WI38 (cell line): ENCODE data around the gene NBPF11.
"Not testable (repeated sequence)": the region's sequence is repeated elsewhere in the genome, so short reads cannot be mapped to it uniquely, and the experiment has no call there.

ENCODE experiments used
- H3K4me3 ChIP-seq: 2 replicates; pipeline ENCODE4 v1.5.1; 2011; ENCODE audit warnings: low read depth, mild to moderate bottlenecking, control low read depth, low read length

NBPF11 gene

DNA sequence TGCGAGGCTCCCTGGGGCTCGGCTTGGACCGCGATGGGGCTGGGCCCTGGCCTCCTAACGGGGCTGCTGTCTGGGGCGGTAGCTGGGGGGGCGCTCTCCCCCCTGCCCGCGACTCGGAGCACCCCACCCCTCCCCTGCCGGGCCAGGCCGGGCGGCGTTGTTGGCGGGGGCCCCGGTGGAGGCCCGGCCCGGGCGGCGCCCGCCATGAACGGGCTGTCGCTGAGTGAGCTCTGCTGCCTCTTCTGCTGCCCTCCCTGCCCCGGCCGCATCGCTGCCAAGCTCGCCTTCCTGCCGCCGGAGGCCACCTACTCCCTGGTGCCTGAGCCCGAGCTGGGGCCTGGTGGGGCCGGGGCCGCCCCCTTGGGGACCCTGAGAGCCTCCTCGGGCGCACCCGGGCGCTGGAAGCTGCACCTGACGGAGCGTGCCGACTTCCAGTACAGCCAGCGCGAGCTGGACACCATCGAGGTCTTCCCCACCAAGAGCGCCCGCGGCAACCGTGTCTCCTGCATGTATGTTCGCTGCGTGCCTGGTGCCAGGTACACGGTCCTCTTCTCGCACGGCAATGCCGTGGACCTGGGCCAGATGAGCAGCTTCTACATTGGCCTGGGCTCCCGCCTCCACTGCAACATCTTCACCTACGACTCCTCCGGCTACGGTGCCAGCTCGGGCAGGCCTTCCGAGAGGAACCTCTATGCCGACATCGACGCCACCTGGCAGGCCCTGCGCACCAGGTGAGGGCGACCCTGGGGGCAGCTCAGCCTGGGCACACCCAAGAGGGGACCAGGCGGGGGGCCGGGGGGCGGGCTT is 5.7 kb downstream of the NBPF11 start:
- not testable (repeated sequence) for H3K4me3 ChIP-seq

DNA sequence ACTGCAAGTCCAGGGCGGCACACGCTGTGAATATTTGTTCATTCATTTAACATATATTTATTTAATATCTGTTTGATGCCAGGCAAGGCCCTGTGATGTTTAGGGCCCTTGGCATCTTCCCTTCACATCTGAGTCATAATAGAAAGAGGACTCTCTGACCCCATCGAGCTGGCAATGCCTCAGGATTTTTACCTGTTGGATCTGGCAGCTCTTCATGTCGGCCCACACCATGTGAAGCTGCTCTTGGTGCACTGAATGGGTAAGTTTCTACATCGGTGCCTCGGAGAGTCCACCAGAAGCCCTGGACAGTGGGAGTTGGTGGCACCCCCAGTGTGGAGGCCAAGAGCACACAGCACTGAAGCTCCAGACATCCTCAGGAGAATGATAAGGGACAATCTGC is 8.9 kb downstream of the NBPF11 start:
- H3K4me3 ChIP-seq = not testable (repeated sequence)

DNA sequence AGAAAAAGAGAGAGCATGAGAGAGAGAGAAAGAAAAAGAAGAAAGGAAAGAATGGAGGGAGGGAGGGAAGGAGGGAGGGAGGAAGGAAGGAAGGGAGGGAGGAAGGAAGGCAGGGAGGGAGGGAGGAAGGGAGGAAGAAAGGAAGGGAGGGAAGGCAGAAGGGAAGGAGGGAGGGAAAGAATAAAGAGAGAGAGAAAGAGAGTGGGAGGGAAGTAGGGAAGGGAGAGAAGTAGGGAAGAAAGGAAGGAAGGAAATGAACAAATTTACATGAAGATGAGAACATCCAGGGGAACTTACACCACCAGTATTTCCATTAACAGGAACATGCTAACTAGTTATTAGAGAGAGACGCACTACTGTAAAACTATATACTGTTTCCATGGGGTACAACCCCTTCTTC is 10.1 kb downstream of the NBPF11 start:
- not testable (repeated sequence) for H3K4me3 ChIP-seq

DNA sequence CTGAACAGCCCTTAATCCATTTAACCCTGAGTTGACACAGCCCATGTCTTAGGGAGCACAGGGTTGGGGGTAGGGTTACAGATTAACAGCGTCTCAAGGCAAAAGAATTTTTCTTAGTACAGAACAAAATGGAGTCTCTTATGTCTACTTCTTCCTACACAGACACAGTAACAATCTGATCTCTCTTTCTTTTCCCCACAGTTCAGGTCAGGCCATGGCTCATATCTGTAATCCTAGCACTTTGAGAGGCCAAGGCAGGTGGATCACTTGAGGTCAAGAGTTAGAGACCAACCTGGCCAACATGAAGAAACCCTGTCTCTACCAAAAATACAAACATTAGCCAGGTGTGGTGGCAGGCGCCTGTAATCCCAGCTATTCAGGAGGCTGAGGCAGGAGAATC is 13.5 kb downstream of the NBPF11 start:
- not testable (repeated sequence) for H3K4me3 ChIP-seq

DNA sequence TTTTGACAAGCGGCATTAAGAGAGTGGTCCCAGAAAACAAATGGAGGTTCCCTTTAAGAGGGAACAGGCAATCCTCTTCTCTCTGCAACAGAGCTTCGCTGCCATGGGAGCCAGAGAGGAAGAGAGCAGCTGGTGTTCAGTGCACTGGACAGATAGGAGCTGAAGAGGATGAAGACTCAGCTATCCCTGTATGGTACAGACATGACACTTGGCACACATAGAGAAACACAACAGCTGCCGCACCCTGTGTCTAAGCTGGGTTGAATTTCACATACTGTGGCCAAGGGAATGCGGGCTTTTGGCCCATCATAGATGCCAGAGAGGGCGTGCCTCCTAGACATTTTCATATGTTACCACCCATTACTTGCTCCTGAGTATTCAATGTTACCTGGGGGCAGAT is 29.7 kb downstream of the NBPF11 start:
- H3K4me3 ChIP-seq = not testable (repeated sequence)

DNA sequence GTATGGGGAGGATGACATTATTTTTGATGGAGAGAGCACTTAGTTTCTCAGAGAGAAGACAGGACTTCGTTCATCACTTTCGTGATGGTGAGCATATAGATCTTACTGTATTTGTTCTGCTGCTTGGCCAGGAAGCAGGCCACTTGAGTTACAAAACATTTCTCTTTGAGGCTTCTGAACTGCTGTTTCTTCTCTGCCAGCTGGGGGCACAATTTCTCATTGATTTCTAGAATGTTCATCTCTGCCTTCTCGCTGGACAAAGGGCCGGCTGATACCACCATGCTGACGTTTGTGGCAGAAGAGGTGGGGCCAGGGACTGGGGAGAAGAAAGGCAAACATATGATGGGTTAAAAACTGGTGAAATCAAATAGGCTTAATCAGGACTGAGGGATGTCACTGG is 31.7 kb downstream of the NBPF11 start:
- H3K4me3 ChIP-seq = not testable (repeated sequence)

DNA sequence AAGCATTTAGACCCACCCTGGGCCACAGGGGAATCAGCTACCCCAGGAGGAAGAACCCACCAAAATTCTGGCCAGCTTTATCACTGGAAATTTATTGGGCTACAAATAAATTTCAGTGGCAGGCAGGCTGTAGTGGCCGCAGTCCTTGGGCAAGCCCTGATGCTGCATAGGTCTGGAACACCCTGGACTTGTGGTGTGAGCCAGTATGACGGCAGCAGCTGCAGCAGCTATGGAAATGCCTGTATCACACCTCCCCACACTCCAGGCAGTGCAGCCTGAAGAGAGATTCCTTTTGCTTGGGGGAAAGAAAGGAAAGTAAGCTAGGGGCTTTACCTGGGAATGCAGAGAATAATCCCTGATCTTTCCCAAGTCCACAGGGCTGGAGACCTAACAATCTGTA is 56.3 kb downstream of the NBPF11 start:
- not testable (repeated sequence) for H3K4me3 ChIP-seq

DNA sequence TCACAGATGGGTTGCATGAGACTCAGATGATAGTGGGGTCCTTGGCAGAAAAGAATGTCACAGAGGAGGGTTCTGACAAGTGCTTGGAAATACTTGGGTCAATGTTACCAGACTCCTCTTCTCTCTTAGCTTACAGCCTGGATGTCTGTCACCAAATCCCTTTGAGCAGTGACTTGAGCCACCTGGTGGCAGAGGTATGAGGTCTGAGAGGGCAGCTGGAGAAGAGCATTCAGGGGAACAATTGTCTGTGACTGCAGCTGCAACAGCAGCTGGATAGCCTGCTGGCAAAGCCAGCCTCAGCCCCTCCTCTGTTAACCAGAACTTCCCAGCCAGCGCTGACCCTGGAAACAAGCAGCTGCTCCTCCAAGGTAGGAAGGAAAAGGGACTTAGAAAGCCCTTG is 65.9 kb downstream of the NBPF11 start:
- not testable (repeated sequence) for H3K4me3 ChIP-seq

DNA sequence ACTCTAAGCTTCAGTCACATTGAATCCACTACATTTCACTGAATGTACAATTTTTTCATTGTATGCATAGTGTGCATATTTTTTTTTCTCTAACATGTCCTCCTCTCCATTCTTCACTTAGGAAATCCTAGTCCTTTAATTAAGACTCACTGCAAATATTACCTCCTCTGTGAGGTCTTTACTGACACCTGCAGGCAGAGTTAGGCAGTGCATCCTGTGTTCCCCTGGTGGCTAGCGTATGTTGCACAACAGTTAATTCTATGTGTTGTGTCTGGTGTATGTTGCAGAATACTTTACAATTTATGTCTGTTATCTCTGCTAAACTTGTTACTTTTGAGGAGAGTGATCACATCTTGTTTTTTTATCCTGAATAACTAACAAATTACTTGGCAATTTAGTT is 70.9 kb downstream of the NBPF11 start:
- H3K4me3 ChIP-seq = not testable (repeated sequence)

DNA sequence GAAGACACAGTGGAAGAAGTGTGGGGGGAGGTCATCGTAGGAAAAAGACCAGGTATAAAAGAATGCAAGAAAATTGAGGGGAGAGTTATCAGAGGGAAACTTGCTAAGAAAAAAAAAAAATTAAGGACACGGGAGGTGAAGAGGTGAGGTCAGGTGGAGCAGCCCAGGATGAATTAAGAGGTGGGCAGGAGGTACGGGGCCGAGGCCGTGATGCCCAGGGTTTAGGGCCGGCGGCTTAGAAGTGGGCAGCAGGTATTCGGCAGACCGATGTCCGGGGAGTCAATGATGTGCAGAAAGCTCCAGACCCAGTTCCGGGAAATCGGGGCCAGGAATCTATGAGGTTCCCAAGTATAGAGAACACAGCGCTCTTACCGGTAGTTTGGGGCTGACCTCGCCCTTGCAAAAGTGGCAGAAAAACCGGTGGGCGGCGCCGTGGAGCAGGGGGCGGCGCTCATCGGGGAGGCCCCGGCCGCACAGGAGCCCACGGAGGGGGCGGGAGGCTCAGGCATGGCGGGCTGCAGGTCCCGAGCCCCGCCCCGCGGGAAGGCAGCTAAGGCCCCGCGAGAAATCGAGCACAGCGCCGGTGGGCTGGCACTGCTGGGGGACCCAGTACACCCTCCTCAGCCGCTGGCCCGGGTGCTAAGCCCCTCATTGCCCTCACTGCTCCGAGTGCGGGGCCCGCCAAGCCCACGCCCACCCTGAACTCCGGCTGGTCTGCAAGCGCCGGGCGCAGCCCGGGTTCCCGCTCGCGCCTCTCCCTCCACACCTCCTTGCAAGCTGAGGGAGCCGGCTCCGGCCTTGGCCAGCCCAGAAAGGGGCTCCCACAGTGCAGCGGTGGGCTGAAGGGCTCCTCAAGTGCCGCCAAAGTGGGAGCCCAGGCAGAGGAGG is 73.2 kb downstream of the NBPF11 start:
- H3K4me3 ChIP-seq = not testable (repeated sequence)

DNA sequence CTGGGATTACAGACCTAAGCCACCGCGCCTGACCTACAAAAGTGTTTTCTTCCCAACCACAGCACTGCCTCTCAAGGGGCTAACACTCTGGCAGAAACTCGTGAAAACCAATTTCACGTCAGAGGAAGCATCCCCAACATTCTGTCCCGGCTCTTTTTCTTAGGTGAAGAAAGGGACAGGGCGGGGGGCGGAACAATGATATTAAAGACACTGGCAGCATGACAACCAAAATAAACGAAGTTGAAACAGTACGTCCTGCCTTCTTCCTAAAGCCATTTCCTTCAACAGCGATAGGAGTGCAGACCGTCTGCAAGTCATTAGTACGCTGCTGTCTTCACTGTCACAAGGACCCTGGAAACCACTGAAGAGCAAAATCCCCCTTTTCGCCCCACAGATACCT is 74.0 kb downstream of the NBPF11 start:
- not testable (repeated sequence) for H3K4me3 ChIP-seq

DNA sequence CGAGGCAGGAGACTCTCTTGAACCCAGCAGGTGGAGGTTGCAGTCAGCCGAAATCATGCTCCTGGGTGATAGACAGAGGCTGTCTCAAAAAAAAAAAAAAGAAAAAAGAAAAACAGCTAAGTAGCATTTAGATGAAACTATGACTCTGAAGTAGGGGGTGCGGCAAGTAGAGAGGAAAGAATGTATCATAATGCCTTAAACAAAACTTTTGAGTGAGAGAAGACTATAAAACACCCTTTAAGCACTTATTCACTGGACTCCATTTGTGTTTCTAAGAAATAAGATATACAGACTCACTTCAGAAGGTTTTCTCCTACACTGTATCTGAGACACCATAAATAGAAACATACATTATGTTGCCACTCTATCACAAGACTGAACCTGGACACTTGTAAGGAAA is 74.6 kb downstream of the NBPF11 start:
- not testable (repeated sequence) for H3K4me3 ChIP-seq

DNA sequence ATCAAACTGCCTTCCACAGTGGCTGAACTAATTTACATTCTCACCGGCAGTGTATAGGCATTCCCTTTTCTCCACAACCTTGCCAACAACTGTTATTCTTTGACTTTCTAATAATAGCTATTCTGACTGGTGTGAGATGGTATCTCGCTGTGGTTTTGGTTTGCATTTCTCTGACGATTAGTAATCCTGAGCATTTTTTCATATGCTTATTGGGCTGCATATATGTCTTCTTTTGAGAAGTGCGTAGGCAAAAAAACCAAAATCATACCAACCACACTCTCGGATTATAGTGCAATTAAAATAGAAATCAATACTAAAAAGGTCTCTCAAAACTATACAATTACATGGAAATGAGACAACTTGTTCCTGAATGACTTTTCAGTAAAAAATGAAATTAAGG is 78.7 kb downstream of the NBPF11 start:
- not testable (repeated sequence) for H3K4me3 ChIP-seq

DNA sequence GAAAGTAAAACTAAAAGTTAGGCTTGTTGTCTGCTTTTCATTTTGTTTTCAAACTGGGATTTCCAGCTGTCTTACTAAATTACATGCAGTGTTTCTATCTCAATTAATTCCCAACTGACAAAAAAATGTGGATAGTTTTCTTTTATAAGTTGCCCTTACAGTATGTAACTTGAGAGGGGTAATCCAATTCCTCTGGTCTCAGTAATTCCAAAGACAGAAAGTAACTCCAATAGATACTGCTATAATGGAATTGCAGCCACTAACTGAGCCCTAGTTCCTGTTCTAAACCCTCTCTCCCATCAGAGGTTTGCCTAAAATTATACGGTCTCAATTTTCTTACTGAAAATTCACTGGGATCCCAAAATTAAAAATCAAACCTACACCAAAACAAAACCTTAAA is 83.5 kb downstream of the NBPF11 start:
- not testable (repeated sequence) for H3K4me3 ChIP-seq

DNA sequence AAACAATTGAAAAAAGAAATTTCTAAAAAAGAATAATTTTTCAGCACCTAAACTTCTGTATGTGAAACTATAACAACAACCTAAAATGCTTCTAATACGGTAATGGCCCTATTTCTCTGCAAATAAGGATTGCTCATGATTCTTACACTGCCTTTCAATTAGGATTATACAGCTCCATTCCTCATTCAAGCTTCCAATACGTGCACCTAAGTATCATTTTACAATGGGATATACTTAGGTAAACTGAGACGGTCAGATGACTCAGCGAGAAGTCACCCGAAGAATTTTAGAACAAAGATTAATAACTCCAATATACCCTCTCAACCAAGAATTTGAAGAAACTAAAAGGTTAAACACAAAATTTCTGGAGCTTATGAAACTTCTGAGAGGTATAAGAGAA is 83.9 kb downstream of the NBPF11 start:
- not testable (repeated sequence) for H3K4me3 ChIP-seq

DNA sequence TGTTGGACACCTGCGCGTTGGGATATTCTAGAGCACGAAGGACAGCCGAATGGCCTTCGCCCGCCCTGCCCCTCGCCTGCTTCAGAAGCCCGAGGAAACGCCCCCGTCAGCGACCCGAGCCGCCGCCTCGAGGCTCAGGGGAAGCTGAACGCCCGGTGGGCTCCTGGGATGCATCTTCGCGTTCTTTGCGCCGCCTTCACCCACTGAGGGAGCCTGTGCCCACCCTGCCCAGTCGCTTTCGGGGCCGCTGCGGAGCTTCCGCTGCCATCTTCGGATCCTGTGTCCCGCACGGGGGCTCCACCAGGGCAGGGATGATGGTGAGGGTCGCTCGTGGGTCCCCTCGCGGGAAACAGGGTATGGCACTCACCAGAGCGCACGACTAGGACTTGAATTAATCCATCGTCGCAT is 91.8 kb downstream of the NBPF11 start:
- H3K4me3 ChIP-seq = 0 out of 2 replicates have a peak overlapping the region, but pooled peaks have one; percentile 14

DNA sequence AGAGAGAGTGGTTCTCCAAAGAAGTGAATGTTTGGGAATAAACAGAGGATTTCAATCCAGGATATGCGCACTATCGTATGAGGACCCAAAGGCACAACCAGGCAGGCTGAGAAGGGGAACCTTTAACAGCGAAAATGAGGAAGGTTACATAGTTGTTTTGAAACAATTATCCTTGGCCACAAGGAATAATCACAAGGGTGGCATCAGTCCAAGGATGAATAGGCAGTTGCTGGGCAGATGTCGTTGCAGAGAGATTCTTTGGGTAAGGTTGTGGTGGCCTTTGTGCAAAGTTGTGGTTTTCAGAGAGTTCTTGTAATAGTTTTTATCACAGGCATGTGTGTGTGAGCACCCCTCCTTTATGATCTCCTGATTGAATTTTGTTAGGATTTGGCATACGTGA is 94.7 kb downstream of the NBPF11 start:
- not testable (repeated sequence) for H3K4me3 ChIP-seq
